ENCODE data around the gene LAMC1. TPM values are rescaled to one million over a fixed set of nuclear protein-coding genes. Genes with fewer than 3 reads are reported as not detected.

The LAMC1 gene
- total RNA-seq, 4 donors from 2014 or later: 76.9 to 159 (median 81.0) TPM

DNA sequence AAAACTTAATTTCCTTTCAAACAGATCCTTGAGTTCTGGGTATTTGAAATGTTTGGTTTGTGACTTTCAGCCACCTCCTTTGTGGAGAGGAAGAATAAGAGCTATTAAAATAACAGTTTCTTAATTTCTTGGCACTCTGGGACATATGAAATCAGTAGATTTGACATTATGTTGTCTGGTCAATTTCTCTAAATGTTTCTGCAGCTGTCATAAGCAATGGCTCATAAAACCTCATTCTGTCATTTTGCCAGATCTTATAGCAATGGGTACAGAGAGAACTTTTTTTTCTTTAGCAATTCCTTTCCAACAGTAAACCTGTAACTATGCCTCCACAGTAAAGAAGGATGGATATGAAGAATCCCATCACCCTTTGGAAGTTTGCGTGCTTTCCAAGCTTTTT is 52.6 kb downstream of the LAMC1 start:
- intact Hi-C loops (cut with DNase I; ENCODE audit: low total_unique reads): loop anchor here (2.0 kb wide), 1 partner anchor 67 kb away; no protein-coding TSS in a partner anchor
- H3K4me3 ChIP-seq (ENCODE audit: low read depth, poor library complexity, severe bottlenecking): no peak overlapping the region
- TF ChIP-seq, protein P1, sequence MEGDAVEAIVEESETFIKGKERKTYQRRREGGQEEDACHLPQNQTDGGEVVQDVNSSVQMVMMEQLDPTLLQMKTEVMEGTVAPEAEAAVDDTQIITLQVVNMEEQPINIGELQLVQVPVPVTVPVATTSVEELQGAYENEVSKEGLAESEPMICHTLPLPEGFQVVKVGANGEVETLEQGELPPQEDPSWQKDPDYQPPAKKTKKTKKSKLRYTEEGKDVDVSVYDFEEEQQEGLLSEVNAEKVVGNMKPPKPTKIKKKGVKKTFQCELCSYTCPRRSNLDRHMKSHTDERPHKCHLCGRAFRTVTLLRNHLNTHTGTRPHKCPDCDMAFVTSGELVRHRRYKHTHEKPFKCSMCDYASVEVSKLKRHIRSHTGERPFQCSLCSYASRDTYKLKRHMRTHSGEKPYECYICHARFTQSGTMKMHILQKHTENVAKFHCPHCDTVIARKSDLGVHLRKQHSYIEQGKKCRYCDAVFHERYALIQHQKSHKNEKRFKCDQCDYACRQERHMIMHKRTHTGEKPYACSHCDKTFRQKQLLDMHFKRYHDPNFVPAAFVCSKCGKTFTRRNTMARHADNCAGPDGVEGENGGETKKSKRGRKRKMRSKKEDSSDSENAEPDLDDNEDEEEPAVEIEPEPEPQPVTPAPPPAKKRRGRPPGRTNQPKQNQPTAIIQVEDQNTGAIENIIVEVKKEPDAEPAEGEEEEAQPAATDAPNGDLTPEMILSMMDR (IDR thresholded peaks at IDR 0.05): no peak
- TF ChIP-seq POLR2A (IDR thresholded peaks at IDR 0.05): no peak
- 69 to 84% methylated on average over 1 of the region's 1 CpG for WGBS, 2 donors
- DNase-seq (ENCODE audit: low spot score in 2 of 2): no peak

DNA sequence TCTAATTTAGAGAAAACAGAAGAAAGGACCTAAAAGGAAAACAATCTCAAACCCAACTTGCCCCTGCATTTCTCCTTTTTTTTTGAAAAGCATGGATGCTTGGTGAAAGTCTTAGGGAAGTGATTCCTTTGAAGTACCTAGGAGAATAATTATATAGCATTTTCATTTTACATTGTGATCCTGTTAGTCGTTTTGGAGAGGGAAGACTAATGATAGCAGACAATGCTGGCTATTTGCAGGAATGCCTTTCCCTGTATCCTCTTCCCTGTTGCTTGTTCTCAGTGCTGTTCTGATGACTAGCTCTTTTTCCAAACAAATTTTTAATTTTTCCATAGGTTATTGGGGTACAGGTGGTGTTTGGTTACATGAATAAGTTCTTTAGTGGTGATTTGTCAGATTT is 53.9 kb downstream of the LAMC1 start:
- WGBS, 2 donors: 47 to 62% methylated on average over 1 of the region's 1 CpG
- TF ChIP-seq POLR2A (IDR thresholded peaks at IDR 0.05): no peak
- TF ChIP-seq, protein P1 (IDR thresholded peaks at IDR 0.05): no peak
- intact Hi-C loops (cut with DNase I; ENCODE audit: low total_unique reads): loop anchor here (2.0 kb wide), 1 partner anchor 66 kb away; no protein-coding TSS in a partner anchor
- no peak overlapping the region for H3K4me3 ChIP-seq (ENCODE audit: low read depth, poor library complexity, severe bottlenecking)
- no peak for DNase-seq (ENCODE audit: low spot score in 2 of 2)

DNA sequence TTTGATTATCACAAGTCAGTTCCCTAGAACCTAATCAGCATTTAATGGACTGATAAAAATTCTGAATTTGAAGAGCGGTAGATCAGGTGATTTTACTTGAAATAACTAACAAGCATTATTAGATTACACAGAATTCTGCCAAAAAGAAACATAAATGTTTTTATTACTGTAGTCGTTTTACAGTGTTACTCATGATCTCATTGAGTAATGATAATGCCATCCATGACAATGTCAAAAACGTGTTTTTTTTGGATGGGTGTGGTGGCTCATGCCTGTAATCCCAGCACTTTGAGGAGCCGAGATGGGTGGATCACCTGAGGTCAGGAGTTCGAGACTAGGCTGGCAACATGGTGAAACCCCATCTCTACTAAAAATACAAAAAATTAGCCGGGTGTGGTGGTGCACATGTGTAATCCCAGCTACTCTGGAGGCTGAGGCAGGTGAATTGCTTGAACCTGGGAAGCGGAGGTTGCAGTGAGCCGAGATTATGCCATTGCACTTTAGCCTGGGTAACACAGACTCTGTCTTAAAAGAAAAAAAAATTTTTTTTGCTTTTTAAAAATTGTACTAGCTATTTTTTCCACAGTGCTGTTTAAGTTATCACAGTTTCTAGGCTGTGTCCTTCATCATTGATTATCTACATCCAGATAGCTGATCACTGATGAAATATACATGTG is 56.6 kb downstream of the LAMC1 start:
- DNase-seq (ENCODE audit: low spot score in 2 of 2): no peak
- WGBS, 2 donors: 58 to 63% methylated on average over 8 of the region's 8 CpGs
- no peak overlapping the region for H3K4me3 ChIP-seq (ENCODE audit: low read depth, poor library complexity, severe bottlenecking)
- intact Hi-C loops (cut with DNase I; ENCODE audit: low total_unique reads): no loop called here
- no peak for TF ChIP-seq POLR2A (IDR thresholded peaks at IDR 0.05)
- TF ChIP-seq, protein P1 (IDR thresholded peaks at IDR 0.05): no peak

DNA sequence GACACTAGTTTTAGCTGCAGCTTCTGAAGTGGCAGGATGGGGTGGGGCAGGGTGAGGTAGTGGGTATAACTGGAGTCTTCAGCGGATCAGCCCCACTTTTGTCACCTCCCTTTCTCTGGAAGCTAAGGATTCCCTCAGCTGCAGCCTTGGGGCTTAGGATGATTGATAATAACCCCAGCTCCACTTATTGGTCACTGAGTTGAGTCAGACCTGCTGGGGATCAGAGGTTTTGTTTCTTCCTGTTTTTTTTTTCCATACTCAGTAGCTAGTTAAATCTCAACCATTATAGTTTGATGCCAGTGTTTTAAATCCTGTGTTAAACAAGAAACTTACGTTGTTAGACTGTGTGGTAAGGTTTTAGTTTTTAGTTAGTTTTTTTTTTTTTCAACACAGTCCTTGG is 57.2 kb downstream of the LAMC1 start:
- intact Hi-C loops (cut with DNase I; ENCODE audit: low total_unique reads): no loop called here
- WGBS, 2 donors: 56 to 62% methylated on average over 2 of the region's 2 CpGs

DNA sequence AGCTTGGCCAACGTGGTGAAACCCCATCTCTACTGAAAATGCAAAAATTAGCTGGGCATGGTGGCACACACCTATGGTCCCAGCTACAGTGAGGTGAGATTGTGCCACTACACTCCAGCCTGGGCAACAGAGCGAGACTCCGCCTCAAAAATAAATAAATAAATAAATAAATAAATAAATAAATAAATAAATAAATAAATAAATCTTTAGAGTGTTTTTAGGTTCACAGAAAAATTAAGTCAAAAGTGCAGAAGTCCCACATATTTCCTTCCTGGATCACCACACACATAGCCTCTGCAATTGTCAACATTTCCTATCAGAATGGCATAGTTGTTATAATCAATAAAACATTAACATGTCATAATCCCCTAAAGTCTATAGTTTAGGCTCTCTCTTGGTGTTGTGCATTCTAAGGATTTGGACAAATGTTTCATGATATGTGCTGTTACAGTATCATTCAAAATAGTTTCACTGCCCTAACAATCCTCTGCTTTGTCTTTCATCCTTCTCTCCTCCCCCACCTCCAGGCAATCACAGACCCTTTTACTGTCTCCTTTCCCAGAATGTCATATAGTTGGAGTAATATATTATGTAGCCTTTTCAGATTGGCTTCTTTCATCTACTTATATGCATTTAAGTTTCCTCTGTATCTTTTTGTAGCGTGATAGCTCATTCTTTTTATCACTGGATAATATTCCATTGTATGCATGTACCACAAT is 58.3 kb downstream of the LAMC1 start:
- intact Hi-C loops (cut with DNase I; ENCODE audit: low total_unique reads): no loop called here
- TF ChIP-seq, protein P1 (IDR thresholded peaks at IDR 0.05): no peak
- no peak for TF ChIP-seq POLR2A (IDR thresholded peaks at IDR 0.05)
- DNase-seq (ENCODE audit: low spot score in 2 of 2): no peak
- no peak overlapping the region for H3K4me3 ChIP-seq (ENCODE audit: low read depth, poor library complexity, severe bottlenecking)
- 91 to 95% methylated on average over 4 of the region's 4 CpGs for WGBS, 2 donors

More for the DNA sequence above, 57.2 kb downstream of the LAMC1 start:
- DNase-seq (ENCODE audit: low spot score in 2 of 2): no peak
- no peak overlapping the region for H3K4me3 ChIP-seq (ENCODE audit: low read depth, poor library complexity, severe bottlenecking)
- TF ChIP-seq, protein P1 (IDR thresholded peaks at IDR 0.05): no peak
- TF ChIP-seq POLR2A (IDR thresholded peaks at IDR 0.05): no peak

Measured in lower leg skin (tissue), 4 donors.